Ishikawa (cell line): ENCODE measurements around the gene HEXA.

Experiments
- EGR1 ChIP-seq: IDR thresholded peaks from 2 replicates; pipeline ENCODE4 v1.6.1; 2012
- EP300 ChIP-seq: IDR thresholded peaks from 2 replicates; pipeline ENCODE4 v1.6.1; 2012; ENCODE audit warnings: borderline replicate concordance
- FOXM1 ChIP-seq: IDR thresholded peaks from 2 replicates; pipeline ENCODE4 v1.6.1; 2012; ENCODE audit warnings: low read depth, borderline replicate concordance
- NFIC ChIP-seq: IDR thresholded peaks from 2 replicates; pipeline ENCODE4 v1.6.1; 2012
- TAF1 ChIP-seq: IDR thresholded peaks from 2 replicates; pipeline ENCODE4 v1.6.1; 2012; ENCODE audit warnings: low read depth, mild to moderate bottlenecking
- TCF12 ChIP-seq: IDR thresholded peaks from 2 replicates; pipeline ENCODE4 v1.6.1; 2012; ENCODE audit warnings: low read depth
- TEAD4 ChIP-seq: IDR thresholded peaks from 2 replicates; pipeline ENCODE4 v1.6.1; 2012
- YY1 ChIP-seq: IDR thresholded peaks from 2 replicates; pipeline ENCODE4 v1.6.1; 2012; ENCODE audit warnings: low read depth
- ZBTB7A ChIP-seq: IDR thresholded peaks from 2 replicates; pipeline ENCODE4 v1.6.1; 2012; ENCODE audit warnings: low read depth
- TF ChIP-seq, protein P1 (sequence below): IDR thresholded peaks from 2 replicates; pipeline ENCODE4 v1.6.1; 2012; ENCODE audit warnings: low read depth, mild to moderate bottlenecking
- TF ChIP-seq, protein P2 (sequence below): IDR thresholded peaks from 2 replicates; pipeline ENCODE4 v1.6.1; 2012

- TF ChIP-seq TAF1 (no peak), NFIC (no peak), ZBTB7A (no peak), YY1 (no peak), EP300 (no peak), TCF12 (no peak), TEAD4 (no peak), EGR1 (no peak), FOXM1 (no peak)
- TF ChIP-seq, protein P1, sequence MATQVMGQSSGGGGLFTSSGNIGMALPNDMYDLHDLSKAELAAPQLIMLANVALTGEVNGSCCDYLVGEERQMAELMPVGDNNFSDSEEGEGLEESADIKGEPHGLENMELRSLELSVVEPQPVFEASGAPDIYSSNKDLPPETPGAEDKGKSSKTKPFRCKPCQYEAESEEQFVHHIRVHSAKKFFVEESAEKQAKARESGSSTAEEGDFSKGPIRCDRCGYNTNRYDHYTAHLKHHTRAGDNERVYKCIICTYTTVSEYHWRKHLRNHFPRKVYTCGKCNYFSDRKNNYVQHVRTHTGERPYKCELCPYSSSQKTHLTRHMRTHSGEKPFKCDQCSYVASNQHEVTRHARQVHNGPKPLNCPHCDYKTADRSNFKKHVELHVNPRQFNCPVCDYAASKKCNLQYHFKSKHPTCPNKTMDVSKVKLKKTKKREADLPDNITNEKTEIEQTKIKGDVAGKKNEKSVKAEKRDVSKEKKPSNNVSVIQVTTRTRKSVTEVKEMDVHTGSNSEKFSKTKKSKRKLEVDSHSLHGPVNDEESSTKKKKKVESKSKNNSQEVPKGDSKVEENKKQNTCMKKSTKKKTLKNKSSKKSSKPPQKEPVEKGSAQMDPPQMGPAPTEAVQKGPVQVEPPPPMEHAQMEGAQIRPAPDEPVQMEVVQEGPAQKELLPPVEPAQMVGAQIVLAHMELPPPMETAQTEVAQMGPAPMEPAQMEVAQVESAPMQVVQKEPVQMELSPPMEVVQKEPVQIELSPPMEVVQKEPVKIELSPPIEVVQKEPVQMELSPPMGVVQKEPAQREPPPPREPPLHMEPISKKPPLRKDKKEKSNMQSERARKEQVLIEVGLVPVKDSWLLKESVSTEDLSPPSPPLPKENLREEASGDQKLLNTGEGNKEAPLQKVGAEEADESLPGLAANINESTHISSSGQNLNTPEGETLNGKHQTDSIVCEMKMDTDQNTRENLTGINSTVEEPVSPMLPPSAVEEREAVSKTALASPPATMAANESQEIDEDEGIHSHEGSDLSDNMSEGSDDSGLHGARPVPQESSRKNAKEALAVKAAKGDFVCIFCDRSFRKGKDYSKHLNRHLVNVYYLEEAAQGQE = no peak
- TF ChIP-seq, protein P2, sequence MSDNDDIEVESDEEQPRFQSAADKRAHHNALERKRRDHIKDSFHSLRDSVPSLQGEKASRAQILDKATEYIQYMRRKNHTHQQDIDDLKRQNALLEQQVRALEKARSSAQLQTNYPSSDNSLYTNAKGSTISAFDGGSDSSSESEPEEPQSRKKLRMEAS = no peak
These were observed 39.5 kb upstream of the HEXA start for GRCh38 chr15:72415304-72415703.
